ENCODE data around the gene TDRD5. TPM values are rescaled to one million over a fixed set of nuclear protein-coding genes. Genes with fewer than 3 reads are reported as not detected.

Gene TDRD5
- total RNA-seq, 1 donor from 2014 or later = 0.54 TPM

DNA sequence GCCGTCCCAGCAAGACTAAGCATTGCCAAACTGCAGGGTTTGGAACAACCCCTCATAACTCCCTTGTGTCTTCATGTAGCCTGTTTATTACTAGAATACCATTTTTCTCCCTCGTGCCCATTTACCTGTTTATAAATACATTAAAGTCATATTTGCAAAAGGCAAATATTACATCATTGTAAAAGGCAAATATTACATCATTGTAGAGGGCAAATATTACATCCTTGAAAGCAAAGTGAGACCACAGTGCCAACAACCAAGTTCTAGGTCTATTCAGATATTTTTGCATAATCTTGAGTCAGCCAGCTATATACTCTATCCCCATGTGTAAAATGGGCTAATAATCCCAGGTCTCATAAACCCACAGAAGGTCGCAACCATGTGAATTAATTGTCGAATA is 140.0 kb downstream of the TDRD5 start:
- Histone ChIP-seq H3K36me3 (ENCODE audit: control insufficient read depth, insufficient read depth, low read length) (no peaks in the 10 kb centered on the region), H3K4me3 (ENCODE audit: low read depth, low read length) (no peak overlapping the region), H3K27me3 (ENCODE audit: control insufficient read depth, insufficient read depth, low read length) (peaks cover 3% of the 10 kb centered on the region)
- no peak for DNase-seq (ENCODE audit: low read depth)
- TF ChIP-seq, protein P1, sequence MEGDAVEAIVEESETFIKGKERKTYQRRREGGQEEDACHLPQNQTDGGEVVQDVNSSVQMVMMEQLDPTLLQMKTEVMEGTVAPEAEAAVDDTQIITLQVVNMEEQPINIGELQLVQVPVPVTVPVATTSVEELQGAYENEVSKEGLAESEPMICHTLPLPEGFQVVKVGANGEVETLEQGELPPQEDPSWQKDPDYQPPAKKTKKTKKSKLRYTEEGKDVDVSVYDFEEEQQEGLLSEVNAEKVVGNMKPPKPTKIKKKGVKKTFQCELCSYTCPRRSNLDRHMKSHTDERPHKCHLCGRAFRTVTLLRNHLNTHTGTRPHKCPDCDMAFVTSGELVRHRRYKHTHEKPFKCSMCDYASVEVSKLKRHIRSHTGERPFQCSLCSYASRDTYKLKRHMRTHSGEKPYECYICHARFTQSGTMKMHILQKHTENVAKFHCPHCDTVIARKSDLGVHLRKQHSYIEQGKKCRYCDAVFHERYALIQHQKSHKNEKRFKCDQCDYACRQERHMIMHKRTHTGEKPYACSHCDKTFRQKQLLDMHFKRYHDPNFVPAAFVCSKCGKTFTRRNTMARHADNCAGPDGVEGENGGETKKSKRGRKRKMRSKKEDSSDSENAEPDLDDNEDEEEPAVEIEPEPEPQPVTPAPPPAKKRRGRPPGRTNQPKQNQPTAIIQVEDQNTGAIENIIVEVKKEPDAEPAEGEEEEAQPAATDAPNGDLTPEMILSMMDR (IDR thresholded peaks at IDR 0.05; ENCODE audit: insufficient read depth, low read length, poor library complexity, severe bottlenecking) = no peak

Other genes starting within 250 kb of the TDRD5 start
- 0.34 and 0.50 TPM in 2 replicates for gene AXDND1, start 225.9 kb upstream of the TDRD5 start, total RNA-seq
- gene NPHS2, start 15.9 kb upstream of the TDRD5 start, total RNA-seq = 1.7 and 2.5 TPM in 2 replicates
- gene FAM163A, start 151.5 kb downstream of the TDRD5 start, total RNA-seq = 0.17 and 0.21 TPM in 2 replicates